Stimulated activated CD4-positive, alpha-beta T cell treated with anti-CD3 and anti-CD28 coated beads, Interleukin-12 subunit alpha, Interleukin-12 subunit beta, amount 100 ng/mL, for 4 hours (primary cell): ENCODE measurements around the gene IL17RA.

Experiments
- DNase-seq: peaks from one replicate; pipeline ENCODE4 v3.0.0-alpha.2; 2020

Gene IL17RA

DNA sequence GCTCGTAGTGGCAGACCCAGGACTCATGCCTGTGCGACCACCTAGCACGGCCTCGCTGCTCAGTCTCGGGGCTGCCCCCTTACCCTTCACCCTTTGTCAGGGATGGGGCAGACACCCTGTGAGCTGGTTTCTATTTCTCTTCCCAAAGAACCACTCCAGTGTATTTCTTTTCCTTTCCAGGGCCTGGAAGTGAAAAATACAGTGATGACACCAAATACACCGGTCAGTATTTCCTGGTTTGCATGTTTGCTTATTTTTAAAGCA lies 22.7 kb downstream of the IL17RA start:
- DNase-seq, result no peak

DNA sequence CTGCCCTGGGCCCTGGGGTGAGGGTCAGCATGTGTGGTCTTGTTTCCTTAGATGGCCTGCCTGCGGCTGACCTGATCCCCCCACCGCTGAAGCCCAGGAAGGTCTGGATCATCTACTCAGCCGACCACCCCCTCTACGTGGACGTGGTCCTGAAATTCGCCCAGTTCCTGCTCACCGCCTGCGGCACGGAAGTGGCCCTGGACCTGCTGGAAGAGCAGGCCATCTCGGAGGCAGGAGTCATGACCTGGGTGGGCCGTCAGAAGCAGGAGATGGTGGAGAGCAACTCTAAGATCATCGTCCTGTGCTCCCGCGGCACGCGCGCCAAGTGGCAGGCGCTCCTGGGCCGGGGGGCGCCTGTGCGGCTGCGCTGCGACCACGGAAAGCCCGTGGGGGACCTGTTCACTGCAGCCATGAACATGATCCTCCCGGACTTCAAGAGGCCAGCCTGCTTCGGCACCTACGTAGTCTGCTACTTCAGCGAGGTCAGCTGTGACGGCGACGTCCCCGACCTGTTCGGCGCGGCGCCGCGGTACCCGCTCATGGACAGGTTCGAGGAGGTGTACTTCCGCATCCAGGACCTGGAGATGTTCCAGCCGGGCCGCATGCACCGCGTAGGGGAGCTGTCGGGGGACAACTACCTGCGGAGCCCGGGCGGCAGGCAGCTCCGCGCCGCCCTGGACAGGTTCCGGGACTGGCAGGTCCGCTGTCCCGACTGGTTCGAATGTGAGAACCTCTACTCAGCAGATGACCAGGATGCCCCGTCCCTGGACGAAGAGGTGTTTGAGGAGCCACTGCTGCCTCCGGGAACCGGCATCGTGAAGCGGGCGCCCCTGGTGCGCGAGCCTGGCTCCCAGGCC lies 23.7 kb downstream of the IL17RA start:
- DNase-seq, result no peak

DNA sequence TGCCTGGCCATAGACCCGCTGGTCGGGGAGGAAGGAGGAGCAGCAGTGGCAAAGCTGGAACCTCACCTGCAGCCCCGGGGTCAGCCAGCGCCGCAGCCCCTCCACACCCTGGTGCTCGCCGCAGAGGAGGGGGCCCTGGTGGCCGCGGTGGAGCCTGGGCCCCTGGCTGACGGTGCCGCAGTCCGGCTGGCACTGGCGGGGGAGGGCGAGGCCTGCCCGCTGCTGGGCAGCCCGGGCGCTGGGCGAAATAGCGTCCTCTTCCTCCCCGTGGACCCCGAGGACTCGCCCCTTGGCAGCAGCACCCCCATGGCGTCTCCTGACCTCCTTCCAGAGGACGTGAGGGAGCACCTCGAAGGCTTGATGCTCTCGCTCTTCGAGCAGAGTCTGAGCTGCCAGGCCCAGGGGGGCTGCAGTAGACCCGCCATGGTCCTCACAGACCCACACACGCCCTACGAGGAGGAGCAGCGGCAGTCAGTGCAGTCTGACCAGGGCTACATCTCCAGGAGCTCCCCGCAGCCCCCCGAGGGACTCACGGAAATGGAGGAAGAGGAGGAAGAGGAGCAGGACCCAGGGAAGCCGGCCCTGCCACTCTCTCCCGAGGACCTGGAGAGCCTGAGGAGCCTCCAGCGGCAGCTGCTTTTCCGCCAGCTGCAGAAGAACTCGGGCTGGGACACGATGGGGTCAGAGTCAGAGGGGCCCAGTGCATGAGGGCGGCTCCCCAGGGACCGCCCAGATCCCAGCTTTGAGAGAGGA lies 24.5 kb downstream of the IL17RA start:
- no peak for DNase-seq

DNA sequence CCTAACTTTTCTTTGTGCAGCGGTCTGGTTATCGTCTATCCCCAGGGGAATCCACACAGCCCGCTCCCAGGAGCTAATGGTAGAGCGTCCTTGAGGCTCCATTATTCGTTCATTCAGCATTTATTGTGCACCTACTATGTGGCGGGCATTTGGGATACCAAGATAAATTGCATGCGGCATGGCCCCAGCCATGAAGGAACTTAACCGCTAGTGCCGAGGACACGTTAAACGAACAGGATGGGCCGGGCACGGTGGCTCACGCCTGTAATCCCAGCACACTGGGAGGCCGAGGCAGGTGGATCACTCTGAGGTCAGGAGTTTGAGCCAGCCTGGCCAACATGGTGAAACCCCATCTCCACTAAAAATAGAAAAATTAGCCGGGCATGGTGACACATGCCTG lies 25.2 kb downstream of the IL17RA start:
- no peak for DNase-seq

DNA sequence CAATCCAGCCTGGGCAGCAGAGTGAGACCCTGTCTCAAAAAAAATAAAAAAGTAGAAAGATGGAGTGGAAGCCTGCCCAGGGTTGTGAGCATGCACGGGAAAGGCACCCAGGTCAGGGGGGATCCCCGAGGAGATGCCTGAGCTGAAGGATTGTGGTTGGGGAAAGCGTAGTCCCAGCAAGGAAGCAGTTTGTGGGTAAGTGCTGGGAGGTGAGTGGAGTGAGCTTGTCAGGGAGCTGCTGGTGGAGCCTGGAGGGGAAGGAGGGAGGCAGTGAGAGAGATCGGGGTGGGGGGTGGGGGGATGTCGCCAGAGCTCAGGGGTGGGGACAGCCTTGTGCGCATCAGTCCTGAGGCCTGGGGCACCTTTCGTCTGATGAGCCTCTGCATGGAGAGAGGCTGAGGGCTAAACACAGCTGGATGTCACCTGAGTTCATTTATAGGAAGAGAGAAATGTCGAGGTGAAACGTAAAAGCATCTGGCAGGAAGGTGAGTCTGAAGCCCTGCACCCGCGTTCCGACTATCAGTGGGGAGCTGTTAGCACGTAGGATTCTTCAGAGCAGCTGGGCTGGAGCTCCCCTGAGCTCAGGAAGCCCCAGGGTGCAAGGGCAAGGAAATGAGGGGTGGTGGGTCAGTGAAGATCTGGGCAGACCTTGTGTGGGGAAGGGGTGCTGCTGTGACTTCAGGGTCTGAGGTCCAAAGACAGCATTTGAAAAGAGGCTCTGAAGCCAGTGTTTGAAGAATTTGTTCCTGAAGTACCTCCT lies 26.2 kb downstream of the IL17RA start:
- DNase-seq, result no peak

DNA sequence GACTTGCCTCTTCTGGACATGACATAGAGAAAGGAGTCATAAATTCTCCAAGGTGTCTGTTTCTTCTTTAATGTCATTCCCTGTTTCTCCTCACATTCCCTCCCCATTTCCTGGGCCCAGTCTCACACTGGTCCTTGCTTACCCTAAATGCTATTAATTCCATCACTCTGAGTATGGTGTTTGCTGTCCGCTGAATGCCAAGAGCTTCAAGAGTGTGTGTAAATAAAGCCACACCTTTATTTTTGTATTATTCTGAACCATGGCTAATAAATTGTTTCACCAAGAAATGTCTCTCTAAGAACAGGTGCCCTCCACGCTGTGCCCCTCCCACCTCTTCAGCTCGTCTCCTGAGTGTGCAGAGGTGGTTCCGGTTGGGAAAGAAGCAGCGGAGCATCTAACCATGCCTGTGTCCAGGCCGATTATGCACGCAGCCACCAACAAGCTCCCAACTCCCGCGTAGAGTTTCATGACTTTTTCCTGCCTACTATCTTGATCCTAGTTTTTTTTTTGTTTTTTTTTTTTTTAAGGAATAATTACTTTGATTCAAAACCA lies 27.8 kb downstream of the IL17RA start:
- DNase-seq, result no peak

DNA sequence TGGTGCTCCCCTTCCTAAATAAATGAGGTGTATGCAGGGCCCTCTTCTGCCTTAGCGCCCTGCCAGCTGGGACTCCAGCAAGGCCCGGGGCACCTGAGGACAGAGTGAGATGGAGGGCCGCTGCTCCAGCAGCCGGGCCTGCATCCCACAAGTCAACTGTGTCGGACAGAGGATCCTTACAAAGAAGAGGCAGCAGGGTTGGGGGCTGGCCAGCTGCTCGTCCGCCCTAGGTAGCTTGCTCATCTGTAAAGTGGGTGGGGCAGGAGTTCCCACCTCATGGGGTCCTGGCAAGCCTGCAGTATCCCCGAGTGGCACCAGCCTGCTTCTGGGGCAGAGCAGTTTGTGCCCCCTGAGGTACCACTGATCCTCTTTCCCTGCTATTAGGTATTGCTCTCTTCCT lies 28.8 kb downstream of the IL17RA start:
- DNase-seq, result no peak

DNA sequence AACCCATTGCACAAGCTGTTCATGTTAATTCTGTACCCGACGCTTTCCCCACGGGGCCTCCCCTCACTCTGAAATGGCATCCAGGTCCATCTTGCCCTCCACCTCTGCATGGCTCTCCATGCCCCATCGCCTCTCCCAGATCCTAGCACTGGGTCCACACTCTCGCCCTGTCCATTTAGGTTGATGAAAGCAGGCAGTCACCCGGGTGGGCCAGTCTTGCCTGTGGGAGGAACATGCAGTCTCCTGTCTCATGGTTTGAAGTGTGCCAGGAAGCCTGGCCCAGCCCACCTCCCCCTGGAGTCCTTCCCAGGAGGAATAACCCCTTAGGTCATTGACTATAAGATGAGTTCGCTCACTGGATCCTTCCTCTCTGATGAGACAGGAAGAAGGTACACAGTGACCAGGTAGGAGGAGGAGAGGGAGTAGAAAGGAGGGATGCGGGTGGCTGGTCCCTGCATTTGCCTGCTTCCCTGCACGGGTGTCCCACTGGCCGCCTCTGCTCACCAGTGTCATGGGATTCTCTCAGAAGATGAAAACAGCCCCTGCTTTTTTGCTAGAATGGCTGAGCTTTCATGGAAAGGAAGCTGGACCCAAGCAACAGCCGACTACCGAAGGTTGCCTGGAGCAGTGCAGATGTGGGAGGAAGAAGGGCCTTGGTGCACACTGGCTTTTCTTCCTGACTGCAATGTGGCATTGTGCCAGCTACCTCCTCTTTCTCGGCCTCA lies 29.5 kb downstream of the IL17RA start:
- DNase-seq, result no peak

DNA sequence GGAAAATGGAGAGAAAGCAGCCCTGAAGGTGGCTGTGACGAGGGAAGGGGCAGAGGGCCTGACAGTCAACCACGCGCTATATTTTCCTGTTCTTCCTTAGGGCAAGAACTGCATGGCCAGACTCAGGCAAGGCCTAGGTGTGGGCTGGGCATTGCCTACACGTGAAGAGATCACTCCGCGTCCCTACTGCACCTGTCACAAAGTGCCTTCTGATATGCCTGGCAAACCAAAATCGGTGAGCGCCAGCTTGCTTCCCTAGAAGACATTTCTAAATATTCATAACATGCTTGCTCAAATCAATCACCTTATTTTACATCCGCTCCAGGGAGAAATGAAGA lies 30.1 kb downstream of the IL17RA start:
- no peak for DNase-seq

DNA sequence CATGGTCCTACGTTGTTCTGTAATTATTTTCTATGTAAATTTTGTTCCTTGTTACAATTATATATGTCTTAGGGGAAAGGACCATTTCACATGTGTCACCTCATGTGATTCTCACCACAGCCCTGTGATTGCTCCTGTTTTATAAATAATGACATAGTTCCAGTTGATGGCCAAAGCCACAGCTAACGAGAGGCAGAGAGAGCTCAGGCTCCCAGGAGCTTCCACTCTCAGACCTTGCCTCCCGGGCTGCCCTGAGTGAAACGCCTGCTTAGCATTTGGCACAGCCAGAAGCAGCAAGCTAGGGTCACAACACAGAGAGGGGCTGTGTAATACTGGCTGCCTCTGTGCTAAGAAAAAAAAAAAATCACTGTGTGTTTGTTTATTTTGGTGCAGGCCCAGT lies 30.4 kb downstream of the IL17RA start:
- no peak for DNase-seq

DNA sequence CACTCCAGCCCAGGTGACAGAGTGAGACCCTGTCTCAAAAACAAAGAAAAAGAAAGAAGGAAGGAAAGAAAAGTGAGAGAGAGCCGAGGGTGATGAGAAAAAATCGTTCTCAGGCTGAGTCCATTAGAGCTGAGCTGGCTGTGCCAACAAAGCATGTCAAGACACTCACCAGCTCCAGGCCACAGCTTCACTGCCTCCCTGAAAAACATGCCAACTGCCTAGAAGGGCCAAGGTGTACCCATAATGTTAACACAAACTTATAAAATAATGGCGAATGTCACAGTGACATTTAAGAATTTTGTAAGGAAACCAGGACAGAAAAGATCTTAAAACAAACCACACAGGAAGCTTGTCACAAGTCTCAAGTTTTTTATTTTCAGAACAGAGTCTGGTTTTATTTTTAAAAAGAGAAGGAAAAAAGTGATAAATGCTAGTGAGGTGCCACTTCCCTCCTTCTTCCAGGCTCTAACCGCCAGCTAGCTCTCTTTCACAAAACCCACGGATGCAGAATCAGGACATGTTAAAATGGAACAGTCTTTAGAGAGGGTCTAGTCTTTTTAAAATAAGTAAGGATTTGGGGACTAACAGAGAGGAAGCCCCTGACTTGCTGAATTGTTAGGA lies 31.3 kb downstream of the IL17RA start:
- DNase-seq, result no peak

DNA sequence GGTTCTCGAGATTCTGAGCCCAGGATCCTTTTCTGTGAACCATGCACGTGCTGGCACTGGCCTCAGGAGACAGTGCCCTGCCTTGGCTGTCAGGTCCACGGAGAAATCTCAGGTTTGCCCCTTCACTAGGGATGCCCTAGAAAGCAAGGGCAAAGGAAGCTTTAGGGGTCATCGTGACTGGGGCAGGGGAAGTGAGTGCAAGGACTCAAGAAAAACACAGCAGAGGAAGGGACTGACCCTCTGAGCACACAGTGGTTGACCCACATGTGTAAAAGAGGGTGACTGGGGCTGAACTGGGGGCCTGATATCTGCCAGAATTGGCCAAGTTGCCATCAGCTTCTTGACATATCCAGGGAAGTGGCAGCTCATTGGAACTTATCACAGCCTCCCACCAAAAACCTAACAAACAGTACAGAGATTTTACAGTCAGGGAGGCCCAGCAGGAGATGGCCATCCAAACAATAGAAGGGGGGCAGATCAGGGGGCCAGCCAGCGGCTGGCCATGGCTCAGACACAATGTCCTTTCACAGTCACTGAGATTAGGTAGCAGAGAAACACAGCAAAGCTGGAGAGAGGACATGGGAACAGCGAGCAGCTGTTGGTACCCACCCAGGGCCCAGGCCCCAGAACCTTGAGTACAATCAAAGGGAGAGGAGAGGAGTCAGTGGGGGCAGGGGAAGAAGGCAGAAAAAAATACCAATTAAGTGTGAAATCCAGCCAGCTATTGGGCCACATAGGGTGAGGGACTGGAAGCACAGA lies 32.0 kb downstream of the IL17RA start:
- DNase-seq, result no peak

DNA sequence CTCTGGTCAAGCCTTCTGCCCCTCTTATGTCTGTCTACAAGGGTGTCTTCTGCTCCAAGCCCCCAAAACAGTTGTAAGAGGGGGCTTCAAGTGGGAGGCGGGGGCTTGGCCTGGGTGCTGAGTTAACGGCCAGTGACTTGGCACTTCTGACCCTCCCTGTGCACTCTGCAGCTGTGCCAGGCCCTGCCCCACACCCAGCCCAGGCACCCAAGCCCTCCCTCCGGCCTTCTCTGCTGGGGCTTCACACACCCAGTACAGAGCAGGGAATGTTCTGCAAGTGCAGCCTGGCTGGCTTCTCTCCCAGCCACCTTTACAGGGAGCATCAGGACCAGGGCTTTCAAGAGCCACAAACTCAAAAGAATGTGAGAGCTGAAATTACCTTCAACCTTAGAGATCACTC lies 32.6 kb downstream of the IL17RA start:
- no peak for DNase-seq

DNA sequence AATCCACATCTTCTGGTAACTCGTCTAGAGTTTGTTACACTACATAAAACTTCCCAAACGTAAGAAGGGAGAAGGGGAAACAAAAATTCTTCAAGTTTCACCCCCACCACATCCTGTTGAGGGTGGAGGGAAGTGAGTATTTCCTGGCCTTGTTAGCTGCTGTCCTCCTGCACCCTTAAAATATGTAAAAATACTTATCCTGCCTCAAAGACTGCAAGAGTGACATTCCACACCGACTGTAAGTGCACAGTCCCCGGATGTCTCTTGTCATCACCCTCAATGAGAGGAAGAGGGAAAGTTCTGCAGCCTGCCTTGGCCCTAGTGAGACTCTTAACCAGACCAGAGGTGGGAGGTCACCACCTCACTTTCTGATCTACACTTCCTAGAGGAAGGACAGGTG lies 33.1 kb downstream of the IL17RA start:
- DNase-seq, result no peak

DNA sequence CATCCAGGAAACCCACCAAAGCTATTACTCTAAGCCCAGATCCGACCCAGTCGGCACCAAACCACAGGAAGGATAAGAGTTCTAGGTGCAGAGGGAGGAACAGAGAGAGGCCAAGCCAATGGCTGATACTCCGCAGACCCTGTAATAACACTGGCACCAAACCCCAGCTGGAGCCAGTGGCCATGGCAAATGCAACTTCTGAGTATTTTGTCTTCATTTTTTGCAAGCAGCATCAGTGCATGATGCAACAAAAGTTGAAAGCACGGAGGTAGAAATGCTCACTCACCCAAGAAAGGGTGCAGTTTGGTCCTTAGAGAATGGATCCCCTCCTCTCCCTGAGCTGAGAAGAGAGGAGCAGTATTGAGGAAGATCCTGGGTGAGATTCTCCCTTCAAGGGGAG lies 33.5 kb downstream of the IL17RA start:
- DNase-seq, result no peak

DNA sequence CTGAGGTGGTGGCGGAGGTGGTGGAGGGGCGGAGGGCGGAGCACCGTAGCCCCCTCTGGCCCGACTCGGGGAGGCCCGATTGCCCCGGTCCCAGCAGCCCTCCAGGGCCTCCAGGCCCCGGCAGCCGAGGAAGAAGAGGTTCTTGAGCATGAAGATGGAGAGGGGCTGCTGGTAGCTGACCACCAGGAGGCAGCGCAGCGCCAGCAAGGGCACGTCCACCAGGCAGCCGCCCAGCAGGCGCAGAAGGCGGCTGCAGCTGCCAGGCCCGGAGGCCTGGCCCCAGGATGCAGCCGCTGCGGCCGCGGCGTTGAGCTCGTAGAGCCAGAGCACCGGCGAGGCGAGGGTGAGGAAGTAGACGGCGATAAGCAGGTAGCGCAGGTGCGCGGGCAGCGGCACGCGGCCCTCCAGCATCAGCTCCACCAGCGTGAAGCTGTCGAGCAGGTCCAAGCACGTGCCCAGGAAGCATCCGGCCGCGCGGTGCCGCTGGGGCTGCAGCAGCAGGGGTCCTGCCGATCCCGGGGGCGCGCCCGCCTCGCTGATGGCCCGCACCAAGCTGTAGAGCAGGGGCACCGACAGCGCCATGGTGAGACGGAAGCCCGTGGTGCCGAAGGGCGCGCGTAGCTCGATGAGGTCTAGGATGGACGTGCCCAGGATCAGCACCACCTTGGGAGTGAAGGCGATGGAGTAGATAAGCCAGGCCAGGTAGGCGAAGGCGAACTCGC lies 34.8 kb downstream of the IL17RA start:
- no peak for DNase-seq

DNA sequence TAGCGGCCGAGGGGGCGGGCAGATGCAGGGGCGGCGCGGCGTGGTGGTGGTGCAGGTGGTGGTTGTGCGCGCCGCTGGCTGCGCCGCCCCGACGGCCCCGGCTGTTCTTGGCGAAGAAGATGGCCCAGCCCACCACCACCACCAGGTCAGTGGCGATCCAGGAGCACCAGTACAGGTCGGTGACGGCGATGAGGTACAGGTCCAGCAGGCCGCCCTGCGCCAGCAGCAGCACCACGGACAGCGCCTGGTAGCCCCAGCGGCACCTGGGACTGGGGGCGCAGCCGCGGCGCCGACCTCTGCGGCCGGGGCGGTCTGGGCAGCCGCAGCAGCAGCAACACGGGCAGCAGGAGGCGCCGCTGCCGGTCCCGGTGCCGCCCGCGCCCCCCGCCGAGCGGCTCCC lies 35.5 kb downstream of the IL17RA start:
- peak; percentile 62 for DNase-seq

DNA sequence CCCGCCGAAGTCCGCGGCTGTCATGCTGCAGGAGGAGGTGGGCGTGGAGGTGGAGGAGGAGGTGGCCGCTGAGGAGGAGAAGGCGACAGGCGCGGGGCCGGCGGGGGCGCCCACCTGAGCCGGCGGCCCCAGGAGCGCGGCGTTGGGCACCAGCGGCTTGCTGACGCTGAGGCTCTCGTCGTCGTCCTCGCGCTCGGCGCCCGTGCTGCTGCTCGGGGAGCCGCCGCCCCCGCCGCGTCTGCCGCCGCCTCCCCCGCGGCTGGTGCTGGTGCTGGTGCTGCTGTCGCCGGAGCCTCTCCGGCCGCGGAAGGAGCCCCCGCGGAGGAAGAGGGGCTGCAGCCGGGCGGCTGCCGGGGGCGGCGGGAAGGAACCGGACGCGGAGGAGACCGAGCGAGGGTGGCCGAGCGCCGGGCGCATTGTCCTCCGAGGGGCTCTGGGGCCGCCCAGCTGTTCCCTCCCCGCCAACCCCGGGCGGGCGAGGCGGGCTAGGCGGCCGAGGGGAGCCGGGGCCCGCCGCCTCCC lies 36.0 kb downstream of the IL17RA start:
- DNase-seq, result peak; percentile 39

DNA sequence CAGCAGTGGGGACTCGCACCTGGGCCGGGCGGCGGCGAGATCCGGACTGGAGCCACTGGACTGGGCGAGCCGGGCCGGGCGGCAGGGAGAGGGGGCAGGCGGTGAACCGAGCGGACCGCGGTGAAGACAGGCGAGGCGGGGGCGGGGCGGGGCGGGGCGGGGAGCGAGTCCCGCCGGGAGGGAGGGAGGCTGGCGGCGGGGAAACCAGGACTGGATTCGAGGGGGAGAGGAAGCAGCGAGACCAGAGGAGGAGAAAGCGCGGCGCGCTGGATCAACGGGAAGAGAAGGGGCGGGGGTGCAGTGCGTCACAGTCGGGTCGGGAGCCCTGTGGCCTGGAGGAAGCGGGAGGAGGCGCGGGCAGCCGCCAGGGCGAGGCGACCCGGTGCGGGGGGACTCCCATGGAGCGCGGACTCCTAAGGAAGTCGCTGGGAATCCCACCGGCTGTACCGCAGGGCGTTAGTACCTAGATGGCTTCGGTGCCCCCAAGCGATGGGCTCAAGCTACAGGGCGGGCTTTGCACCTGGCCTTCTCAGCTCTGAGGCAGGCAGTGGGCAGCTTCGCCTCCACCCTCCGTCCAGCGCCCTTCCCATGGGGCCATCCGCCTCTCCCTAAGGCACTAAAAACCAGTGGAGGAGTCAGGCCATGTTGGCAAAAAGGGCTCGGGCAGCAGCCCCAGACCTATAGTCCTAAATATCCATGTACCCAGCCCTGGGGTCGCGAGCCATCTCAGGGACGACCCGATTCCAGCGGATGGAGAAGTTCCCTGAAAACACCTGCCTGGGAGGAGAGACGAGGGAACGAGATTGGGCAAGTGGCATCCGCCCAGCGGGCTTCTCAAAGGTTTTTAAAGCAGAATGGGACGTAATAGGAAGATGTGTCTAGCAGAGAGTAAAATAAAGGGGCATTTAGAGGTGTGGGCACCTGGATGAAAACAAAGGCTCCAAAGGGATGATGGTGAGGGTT lies 36.7 kb downstream of the IL17RA start, which contains the start of gene TMEM121B:
Gene TMEM121B (minus strand): TSS at position 128 of the 963 bp plus-strand sequence. CDS start 233 bp downstream, outside the sequence.
- no peak for DNase-seq
